GM13977 (cell line): Measurements from ENCODE around the gene INTS13.

Source experiments
- DNase-seq: peaks from one replicate; pipeline ENCODE4 v3.0.0; 2012; ENCODE audit warnings: low spot score
- CTCF ChIP-seq: IDR thresholded peaks from 2 replicates; pipeline ENCODE4 v1.5.1; 2012; ENCODE audit warnings: mild to moderate bottlenecking, control low read depth; ENCODE audit not compliant: insufficient read depth; ENCODE audit errors: extremely low read depth, missing control alignments
- in situ Hi-C: fragments of 300-500 bp; cut with MboI; formaldehyde crosslinking; loops from one replicate; pipeline ENCODE4 v1.12.0; 2022; ENCODE audit warnings: low sequenced_read_pairs, low pct_unique_long_range_greater_than_20kb, mixed read lengths, inconsistent platforms; ENCODE audit not compliant: unreplicated experiment

INTS13 gene

GRCh38 chr12:26871985-26872384 lies 65.8 kb downstream of the INTS13 start:
- no peak for TF ChIP-seq CTCF
- in situ Hi-C loops, result no loop called here
- no peak for DNase-seq

- TF ChIP-seq CTCF, result no peak
- DNase-seq, result no peak
- in situ Hi-C loops, result no loop called here
These were observed 67.0 kb downstream of the INTS13 start for GRCh38 chr12:26870491-26871419.

- DNase-seq, result no peak
- TF ChIP-seq CTCF, result no peak
- in situ Hi-C loops, result no loop called here
These were observed 67.8 kb downstream of the INTS13 start for GRCh38 chr12:26869908-26870459.

GRCh38 chr12:26869104-26869494 lies 68.7 kb downstream of the INTS13 start:
- no peak for TF ChIP-seq CTCF
- no peak for DNase-seq
- in situ Hi-C loops, result no loop called here

- no peak for DNase-seq
- no peak for TF ChIP-seq CTCF
- in situ Hi-C loops, result no loop called here
These were observed 69.2 kb downstream of the INTS13 start for GRCh38 chr12:26868447-26869103.

GRCh38 chr12:26867080-26867479 lies 70.7 kb downstream of the INTS13 start:
- in situ Hi-C loops, result no loop called here
- TF ChIP-seq CTCF, result no peak
- DNase-seq, result peak; percentile 35
